Muscle of back (tissue), 11 donors: ENCODE results near the gene SYTL3. TPM values are rescaled to one million over a fixed set of nuclear protein-coding genes. Genes with fewer than 3 reads are reported as not detected.
"Not testable (repeated sequence)": the region's sequence is repeated elsewhere in the genome, so short reads cannot be mapped to it uniquely, and the experiment has no call there.

Source experiments
- DNase-seq, 3 donors: peaks; one replicate each; pipeline versions ENCODE4 v3.0.0 to v3.0.0-alpha.2; 2013
- polyA plus RNA-seq, 10 donors: library from polyadenylated mRNA; unstranded; fragments of 120-200 nt; gene quantifications; one replicate each; pipeline ENCODE4 v1.2.1, GENCODE V29; 2013; ENCODE audit not compliant: insufficient read length in 10 of 10

The SYTL3 gene
- polyA plus RNA-seq, 10 donors, result 3.8 to 11.8 (median 7.2) TPM

DNA sequence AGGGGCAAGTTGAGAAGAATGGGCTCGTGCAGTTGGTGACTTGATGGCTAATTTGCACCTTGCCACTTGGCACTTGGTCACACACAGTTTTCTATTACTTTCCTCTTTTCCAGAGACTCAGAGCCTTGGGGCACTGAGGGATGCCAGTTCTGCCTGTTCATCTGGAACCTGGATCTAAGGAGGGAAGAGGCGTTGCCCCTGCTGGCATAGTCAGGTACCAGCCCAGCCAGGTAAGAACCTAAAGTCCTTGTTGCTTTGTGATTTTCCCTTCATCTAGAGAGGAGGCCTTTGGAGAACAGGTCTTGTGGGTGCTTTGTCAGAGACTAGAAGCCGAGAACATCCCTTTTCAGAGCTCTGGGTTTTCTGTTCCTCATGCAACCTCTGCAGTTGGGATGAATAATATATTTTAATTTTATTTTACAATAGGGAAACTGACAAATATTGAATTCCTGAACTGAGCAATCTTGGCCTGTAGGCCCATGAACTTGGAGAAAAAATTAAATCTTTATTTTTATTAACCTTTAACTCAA lies 11.4 kb downstream of the SYTL3 start:
- DNase-seq, result no peak

DNA sequence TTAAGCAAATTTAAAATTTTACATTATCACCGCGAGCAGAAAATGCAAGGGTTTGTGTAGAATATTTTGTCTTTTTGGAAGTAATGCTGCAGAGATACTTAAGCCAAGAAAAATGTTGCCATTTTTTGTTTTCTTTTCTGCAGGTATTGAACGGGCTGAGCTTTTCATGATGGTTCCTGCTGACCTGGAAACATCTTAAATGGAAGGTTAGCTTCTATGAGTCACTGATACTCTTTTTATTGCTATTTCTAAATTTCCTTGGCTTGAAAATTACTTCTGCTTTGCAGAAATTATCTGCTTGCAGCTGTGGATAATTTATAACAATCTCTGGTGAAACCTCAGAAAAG lies 12.7 kb downstream of the SYTL3 start:
- DNase-seq, result no peak

DNA sequence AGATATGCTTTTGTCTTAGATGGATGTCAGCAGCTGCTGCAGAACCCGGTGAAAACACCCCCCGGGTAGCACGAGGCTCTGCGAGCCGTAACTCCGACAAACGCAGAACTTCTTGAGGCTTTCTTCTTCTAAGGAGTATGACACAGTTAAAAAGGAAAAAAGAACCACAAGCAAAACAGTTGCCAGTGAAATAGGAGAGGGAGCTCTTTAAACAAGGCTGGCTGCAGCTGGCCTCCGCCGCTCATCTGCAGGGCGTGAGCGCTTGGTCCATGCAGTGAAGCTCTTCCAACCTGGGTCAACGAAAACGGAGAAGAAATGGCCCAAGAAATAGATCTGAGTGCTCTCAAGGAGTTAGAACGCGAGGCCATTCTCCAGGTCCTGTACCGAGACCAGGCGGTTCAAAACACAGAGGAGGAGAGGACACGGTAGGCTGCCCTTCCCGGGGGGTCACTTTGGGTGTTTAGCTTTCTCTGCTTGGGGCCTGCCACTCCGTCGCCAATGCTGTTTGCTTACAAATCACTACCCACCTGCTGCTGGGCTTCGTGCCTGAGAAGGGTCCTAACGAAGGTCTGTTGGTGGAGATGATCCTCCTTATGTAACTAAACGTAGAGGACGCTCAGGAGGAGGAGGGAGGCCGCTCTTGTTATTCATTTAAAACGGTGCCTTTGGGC lies 13.2 kb downstream of the SYTL3 start:
- DNase-seq, result peak; percentile 49 to 81 (median 62)

DNA sequence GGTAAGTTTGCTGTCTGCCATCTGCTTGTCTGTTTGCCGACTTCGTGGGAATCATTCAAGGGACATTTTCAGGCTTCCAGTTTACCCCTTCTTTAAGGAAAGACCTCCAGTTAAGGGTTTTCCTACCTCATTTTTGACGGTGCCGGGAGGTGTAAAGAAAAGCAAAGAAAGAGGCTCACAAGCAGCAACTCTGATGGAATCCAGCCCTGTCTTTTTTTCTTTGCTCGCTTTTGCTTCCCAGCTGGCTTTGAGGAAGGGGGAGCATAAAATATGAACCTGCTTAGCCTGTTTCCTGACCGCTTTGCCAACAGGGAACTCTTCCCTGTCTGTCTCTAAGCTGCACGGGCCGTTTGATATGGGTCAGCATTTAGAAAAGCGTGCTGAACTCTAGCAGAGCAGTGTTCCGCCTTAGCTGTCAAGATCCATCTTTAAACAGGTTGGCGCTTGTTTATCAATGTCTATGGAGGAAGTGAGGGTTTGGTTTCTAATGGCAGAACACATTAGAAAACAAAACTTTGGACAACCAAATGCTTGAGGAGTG lies 13.8 kb downstream of the SYTL3 start:
- peak in 1 of 3 donors; percentile 66 for DNase-seq

GRCh38 chr6:158665332-158665731 lies 15.5 kb downstream of the SYTL3 start:
- no peak for DNase-seq

- no peak for DNase-seq
These were observed 16.9 kb downstream of the SYTL3 start for GRCh38 chr6:158666628-158667359.

- no peak for DNase-seq
These were observed 17.6 kb downstream of the SYTL3 start for GRCh38 chr6:158667360-158667981.

DNA sequence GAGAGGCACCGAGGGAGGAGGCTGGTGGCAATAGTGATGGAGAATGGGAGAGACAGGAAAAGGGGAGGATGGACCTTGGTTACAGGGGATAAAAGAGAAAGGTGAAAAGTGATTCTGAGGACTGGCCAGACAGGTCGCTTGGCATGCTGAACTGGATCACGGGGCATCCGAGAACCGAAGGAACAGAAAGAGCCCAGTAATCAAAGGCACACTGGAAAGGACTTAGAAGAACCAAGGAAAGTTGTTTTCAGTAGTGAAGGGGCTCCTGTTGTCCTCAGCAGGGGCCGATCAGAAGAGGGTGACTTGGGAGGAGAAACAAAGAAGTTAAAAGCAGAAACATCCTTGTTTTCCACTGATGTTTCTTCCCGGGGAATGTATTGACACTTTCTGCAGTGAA lies 18.9 kb downstream of the SYTL3 start:
- no peak for DNase-seq

DNA sequence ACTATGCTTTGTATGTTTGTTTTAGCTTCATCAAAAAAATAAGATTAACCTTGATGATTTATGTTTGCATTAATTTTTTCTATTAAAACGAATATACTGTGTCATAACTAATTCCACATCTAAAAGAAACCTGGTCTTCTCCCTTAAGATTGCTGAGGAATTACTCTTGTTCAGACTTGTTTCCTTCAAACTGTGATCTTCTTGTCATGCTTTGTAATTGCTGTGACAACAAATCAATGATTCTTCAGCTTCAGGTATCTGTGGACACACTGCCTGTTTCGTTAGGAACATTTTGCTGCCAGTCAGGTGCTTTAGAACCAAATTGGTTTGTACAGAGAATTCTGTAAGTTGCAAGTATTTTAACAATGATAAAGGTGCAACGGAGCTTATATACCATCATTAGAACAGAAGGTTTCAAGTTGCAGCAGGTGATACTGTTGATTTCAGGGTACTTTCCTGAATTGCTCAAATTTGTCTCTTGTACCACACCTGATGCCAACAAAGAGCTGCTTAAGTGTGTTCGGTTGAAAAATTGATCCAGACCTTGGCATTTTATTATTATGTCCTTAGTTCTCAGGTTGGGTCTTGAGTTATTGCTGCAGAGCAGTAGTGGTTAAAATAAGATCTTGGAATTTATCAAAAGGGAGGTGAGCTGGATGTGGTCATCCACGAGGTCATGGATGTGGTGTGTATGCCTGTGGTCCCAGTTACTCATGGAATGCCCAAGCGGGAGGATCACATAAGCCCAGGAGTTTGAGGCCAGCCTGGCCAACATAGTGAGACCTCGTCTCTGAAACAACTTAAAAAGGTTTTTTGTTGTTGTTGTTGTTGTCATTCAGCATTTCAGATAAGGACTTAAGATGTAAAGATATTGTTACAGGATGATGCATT lies 19.5 kb downstream of the SYTL3 start:
- DNase-seq, result no peak

GRCh38 chr6:158672119-158672518 lies 22.3 kb downstream of the SYTL3 start:
- DNase-seq, result not testable (repeated sequence)

GRCh38 chr6:158672726-158673125 lies 22.9 kb downstream of the SYTL3 start:
- no peak for DNase-seq

DNA sequence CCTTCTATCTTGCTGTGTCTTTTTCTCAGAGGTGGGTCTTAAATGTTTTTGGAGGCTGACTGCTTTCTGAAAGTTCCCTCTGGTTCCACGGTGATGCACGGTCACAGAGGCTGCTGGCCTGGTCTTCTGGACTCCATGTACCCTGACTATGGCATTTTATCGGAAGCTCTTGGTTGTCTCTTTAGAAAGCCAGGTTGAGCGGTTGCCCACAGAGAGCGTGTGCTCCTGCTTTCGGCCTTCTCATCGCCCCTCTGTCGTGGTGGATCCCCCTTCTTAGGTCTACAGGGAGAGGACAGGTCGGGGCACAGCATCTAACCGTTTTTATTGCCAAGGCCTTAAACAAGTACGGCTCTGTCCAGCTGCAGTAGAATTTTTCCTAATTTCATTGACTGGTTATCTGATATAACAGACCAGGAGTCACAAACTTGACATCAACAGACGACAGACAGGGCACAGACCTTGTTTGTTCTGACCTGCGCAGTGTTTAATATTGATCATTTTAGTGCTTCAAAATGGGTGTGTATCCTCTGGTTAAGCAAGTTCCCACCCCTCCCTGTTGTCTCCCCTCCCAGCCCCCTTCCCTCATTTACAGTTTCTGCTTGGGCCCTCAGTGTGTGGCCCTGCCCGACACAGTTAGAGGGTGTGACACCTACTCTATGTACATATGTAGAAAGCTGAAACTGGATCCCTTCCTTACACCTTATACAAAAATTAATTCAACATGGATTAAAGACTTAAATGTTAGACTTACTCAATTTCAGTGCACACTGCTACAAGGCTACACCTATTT lies 24.7 kb downstream of the SYTL3 start:
- no peak for DNase-seq

DNA sequence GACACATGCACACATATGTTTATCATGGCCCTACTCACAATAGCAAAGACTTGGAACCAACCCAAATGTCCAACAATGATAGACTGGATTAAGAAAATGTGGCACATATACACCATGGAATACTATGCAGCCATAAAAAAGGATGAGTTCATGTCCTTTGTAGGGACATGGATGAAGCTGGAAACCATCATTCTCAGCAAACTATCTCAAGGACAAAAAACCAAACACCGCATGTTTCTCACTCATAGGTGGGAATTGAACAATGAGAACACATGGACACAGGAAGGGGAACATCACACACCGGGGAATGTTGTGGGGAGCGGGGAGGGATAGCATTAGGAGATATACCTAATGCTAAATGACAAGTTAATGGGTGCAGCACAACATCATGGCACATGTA lies 27.2 kb downstream of the SYTL3 start:
- not testable (repeated sequence) for DNase-seq

- DNase-seq, result peak in 1 of 3 donors; percentile 49
These were observed 28.2 kb downstream of the SYTL3 start for GRCh38 chr6:158677906-158678578.

DNA sequence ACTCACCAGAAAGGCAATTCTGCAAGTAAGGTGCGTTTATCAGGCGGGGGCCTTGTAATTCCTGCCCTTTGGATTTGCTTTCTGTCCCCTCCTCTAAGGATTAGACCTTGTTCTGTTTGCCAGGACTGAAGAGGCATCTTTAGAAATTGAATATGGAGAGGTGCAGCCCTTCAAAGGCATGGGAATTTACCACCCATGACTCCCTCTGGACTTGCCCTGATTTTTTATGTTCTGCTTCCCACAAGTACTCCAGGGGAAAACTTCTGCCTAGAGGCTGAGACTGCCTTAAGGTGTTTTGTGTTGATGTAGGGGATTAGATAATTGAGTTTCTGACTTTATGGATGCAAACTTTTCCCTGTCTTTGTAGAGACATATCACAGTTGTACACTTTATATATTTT lies 30.2 kb downstream of the SYTL3 start:
- DNase-seq, result no peak

DNA sequence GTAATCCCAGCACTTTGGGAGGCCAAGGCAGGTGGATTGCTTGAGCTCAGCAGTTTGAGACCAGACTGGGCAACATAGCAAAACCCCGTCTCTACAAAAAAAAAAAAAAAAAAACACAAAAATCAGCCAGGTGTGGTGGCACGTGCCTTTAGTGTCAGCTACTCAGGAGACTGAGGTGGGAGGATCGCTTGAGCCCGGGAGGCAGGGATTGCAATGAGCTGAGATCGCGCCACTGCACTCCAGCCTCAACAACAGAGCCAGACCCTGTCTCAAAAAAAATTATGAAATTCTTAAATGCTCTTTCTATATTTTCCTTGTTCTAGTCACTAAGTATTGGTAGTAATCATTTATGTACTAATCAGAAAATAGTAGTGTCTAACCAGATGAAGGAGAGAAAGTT lies 30.6 kb downstream of the SYTL3 start:
- DNase-seq, result no peak

GRCh38 chr6:158684311-158684710 lies 34.5 kb downstream of the SYTL3 start:
- no peak for DNase-seq

GRCh38 chr6:158684745-158685324 lies 35.0 kb downstream of the SYTL3 start:
- DNase-seq, result no peak

GRCh38 chr6:158686311-158686710 lies 36.5 kb downstream of the SYTL3 start:
- no peak for DNase-seq
